ENCODE measurements around the gene CDH5. TPM values are rescaled to one million over a fixed set of nuclear protein-coding genes. Genes with fewer than 3 reads are reported as not detected.

The CDH5 gene, protein sequence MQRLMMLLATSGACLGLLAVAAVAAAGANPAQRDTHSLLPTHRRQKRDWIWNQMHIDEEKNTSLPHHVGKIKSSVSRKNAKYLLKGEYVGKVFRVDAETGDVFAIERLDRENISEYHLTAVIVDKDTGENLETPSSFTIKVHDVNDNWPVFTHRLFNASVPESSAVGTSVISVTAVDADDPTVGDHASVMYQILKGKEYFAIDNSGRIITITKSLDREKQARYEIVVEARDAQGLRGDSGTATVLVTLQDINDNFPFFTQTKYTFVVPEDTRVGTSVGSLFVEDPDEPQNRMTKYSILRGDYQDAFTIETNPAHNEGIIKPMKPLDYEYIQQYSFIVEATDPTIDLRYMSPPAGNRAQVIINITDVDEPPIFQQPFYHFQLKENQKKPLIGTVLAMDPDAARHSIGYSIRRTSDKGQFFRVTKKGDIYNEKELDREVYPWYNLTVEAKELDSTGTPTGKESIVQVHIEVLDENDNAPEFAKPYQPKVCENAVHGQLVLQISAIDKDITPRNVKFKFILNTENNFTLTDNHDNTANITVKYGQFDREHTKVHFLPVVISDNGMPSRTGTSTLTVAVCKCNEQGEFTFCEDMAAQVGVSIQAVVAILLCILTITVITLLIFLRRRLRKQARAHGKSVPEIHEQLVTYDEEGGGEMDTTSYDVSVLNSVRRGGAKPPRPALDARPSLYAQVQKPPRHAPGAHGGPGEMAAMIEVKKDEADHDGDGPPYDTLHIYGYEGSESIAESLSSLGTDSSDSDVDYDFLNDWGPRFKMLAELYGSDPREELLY
- 0.12 TPM for polyA plus RNA-seq (2013)

DNA sequence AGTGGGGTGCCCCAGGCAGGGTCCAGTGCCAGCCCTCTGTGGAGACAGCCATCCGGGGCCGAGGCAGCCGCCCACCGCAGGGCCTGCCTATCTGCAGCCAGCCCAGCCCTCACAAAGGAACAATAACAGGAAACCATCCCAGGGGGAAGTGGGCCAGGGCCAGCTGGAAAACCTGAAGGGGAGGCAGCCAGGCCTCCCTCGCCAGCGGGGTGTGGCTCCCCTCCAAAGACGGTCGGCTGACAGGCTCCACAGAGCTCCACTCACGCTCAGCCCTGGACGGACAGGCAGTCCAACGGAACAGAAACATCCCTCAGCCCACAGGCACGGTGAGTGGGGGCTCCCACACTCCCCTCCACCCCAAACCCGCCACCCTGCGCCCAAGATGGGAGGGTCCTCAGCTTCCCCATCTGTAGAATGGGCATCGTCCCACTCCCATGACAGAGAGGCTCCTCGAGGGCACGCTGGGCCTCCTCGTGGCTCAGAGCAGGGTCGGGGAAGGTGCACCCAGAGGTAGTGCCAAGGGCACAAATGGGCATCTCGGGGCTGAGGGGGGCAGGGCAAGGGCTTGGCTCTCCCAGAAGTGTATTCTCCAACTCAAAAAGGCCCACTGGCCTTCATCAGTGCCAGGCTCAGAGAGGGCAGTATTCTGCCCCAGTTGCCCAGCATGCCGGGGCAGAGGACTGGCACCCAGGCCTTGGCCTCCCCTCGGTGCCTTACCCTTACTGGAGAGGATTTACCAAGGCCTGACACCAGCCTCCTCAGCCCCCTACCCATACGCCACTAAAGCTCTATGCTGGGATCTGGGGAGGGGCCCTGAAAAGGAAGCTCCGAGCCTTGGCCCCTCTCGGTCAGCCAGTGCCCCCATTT is at the start of gene CDH5:
Gene CDH5 (plus strand): TSS at position 259 of the 867 bp plus-strand sequence. CDS start 12,647 bp downstream, outside the sequence.
- POLR2A ChIA-PET = interaction anchor here (0.5 kb wide), 1 partner anchor 86 kb away, joined by 3 read pairs; no protein-coding TSS in a partner anchor
- CTCF ChIA-PET = interaction anchor here (0.7 to 3.3 kb wide), 4 partner anchors 10 to 116 kb away, joined by 3 to 18 read pairs (median 4); no protein-coding TSS in a partner anchor
- H3K36me3 ChIP-seq (ENCODE audit: control insufficient read depth in 4 of 4, insufficient read depth in 4 of 4, low read length in 3 of 4) = no peaks in the 10 kb centered on the region
- H3K9me3 ChIP-seq (ENCODE audit: control extremely low read depth in 1 of 5, control insufficient read depth in 4 of 5, insufficient read depth in 2 of 5, low read depth in 1 of 5, low read length in 4 of 5) = no peaks in the 10 kb centered on the region
- peak in 1 of 3 donors; percentile 35 for DNase-seq
- H3K4me3 ChIP-seq (ENCODE audit: control insufficient read depth in 1 of 7, extremely low read depth in 1 of 7, insufficient read depth in 4 of 7, low read depth in 2 of 7, low read length in 6 of 7) = no peak within 1 kb of the TSS
- peaks cover 0 to 82% (median 58%) of the 10 kb centered on the region in 4 experiments for H3K4me1 ChIP-seq (ENCODE audit: control extremely low read depth in 1 of 4, control insufficient read depth in 4 of 4, insufficient read depth in 4 of 4, low read length in 3 of 4)
- no peaks in the 10 kb centered on the region for H3K27me3 ChIP-seq (replicated peaks in 2 of 5; ENCODE audit: control insufficient read depth in 4 of 5, insufficient read depth in 5 of 5, low read length in 4 of 5)
- 60% methylated on average over 20 of the region's 25 CpGs for WGBS (ENCODE audit: insufficient coverage)
- no peak within 1 kb of the TSS for H3K27ac ChIP-seq (ENCODE audit: insufficient read depth in 1 of 2, low read depth in 1 of 2, low read length in 2 of 2, poor library complexity in 1 of 2, severe bottlenecking in 2 of 2)

DNA sequence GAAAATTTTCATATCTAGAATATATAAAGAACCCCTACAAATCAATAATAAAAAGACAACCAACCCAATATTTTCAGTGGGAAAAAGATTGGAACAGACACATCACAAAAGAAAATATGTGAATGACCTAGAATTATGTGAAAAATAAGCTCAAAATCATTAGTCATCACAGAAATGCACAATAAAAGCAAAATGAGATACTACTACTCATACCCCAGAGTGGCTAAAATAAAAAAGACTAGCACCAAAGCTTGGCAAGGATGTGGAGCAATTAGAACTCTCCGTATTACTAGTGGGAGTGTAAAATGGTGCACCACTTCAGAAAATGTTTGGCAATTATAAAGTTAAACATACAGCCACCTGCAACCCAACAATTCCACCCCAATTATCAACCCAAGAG is 48.0 kb upstream of the CDH5 start:
- H3K4me3 ChIP-seq (ENCODE audit: control insufficient read depth in 1 of 7, extremely low read depth in 1 of 7, insufficient read depth in 4 of 7, low read depth in 2 of 7, low read length in 6 of 7) = no peak overlapping the region
- POLR2A ChIA-PET = no interaction called here
- H3K9me3 ChIP-seq (ENCODE audit: control extremely low read depth in 1 of 5, control insufficient read depth in 4 of 5, insufficient read depth in 2 of 5, low read depth in 1 of 5, low read length in 4 of 5) = no peaks in the 10 kb centered on the region
- H3K27me3 ChIP-seq (replicated peaks in 2 of 5; ENCODE audit: control insufficient read depth in 4 of 5, insufficient read depth in 5 of 5, low read length in 4 of 5) = peaks cover 0 to 9% (median 3%) of the 10 kb centered on the region in 5 experiments
- no peak overlapping the region for H3K27ac ChIP-seq (ENCODE audit: insufficient read depth in 1 of 2, low read depth in 1 of 2, low read length in 2 of 2, poor library complexity in 1 of 2, severe bottlenecking in 2 of 2)
- H3K36me3 ChIP-seq (ENCODE audit: control insufficient read depth in 4 of 4, insufficient read depth in 4 of 4, low read length in 3 of 4) = no peaks in the 10 kb centered on the region
- CTCF ChIA-PET = interaction anchor here (0.9 to 2.0 kb wide), 4 partner anchors 18 to 43 kb away, joined by 3 to 10 read pairs (median 4); no protein-coding TSS in a partner anchor
- no CpG with 5 or more reads among the region's 1 CpG for WGBS (ENCODE audit: insufficient coverage)
- no peaks in the 10 kb centered on the region for H3K4me1 ChIP-seq (ENCODE audit: control extremely low read depth in 1 of 4, control insufficient read depth in 4 of 4, insufficient read depth in 4 of 4, low read length in 3 of 4)
- DNase-seq = no peak

DNA sequence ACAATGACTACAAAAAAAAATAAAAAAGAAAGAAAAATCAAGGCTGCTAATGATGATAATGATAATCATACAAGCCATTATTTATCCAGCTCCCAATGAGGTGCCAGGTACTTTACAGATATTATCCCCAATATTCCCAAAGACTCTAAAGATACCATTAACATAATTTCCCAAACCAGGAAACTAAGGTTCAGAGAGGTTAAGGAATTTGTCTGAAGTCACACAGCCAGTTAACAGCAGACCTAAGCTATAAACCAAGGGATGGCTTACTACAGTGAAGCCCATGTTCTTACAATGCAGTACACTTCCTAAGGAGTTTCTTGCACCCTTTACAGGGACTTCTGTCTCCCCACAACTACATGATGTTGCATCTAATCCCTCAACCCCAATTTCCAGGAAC is 45.7 kb upstream of the CDH5 start:
- H3K27me3 ChIP-seq (replicated peaks in 2 of 5; ENCODE audit: control insufficient read depth in 4 of 5, insufficient read depth in 5 of 5, low read length in 4 of 5) = peaks cover 0 to 9% (median 4%) of the 10 kb centered on the region in 5 experiments
- no peak overlapping the region for H3K4me3 ChIP-seq (ENCODE audit: control insufficient read depth in 1 of 7, extremely low read depth in 1 of 7, insufficient read depth in 4 of 7, low read depth in 2 of 7, low read length in 6 of 7)
- no peak overlapping the region for H3K27ac ChIP-seq (ENCODE audit: insufficient read depth in 1 of 2, low read depth in 1 of 2, low read length in 2 of 2, poor library complexity in 1 of 2, severe bottlenecking in 2 of 2)
- POLR2A ChIA-PET = no interaction called here
- no peaks in the 10 kb centered on the region for H3K9me3 ChIP-seq (ENCODE audit: control extremely low read depth in 1 of 5, control insufficient read depth in 4 of 5, insufficient read depth in 2 of 5, low read depth in 1 of 5, low read length in 4 of 5)
- CTCF ChIA-PET = interaction anchor here (0.9 to 1.7 kb wide), 3 partner anchors 10 to 45 kb away, joined by 3 to 5 read pairs (median 3); no protein-coding TSS in a partner anchor
- no peaks in the 10 kb centered on the region for H3K36me3 ChIP-seq (ENCODE audit: control insufficient read depth in 4 of 4, insufficient read depth in 4 of 4, low read length in 3 of 4)
- DNase-seq = no peak
- H3K4me1 ChIP-seq (ENCODE audit: control extremely low read depth in 1 of 4, control insufficient read depth in 4 of 4, insufficient read depth in 4 of 4, low read length in 3 of 4) = no peaks in the 10 kb centered on the region

DNA sequence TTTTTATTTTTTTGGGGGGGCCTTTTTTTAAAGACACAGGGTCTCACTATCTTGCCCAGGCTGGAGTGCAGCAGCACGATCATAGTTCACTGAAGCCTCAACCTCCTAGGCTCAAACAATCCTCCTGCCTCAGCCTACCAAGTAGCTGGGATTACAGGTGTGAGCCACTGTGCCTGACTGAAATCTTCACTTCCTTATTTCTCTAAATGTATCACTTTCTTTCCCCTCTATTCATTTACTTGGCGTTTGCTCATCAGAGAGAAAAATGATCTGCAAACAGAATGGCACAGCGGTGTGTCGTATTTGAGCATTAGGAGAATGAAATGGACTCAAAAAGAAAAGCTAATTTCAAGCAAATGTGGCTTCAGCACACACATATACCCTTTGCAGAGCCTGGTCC is 44.3 kb upstream of the CDH5 start:
- Histone ChIP-seq H3K4me3 (ENCODE audit: control insufficient read depth in 1 of 7, extremely low read depth in 1 of 7, insufficient read depth in 4 of 7, low read depth in 2 of 7, low read length in 6 of 7) (no peak overlapping the region), H3K27me3 (replicated peaks in 2 of 5; ENCODE audit: control insufficient read depth in 4 of 5, insufficient read depth in 5 of 5, low read length in 4 of 5) (peaks cover 0 to 9% (median 5%) of the 10 kb centered on the region in 5 experiments), H3K27ac (ENCODE audit: insufficient read depth in 1 of 2, low read depth in 1 of 2, low read length in 2 of 2, poor library complexity in 1 of 2, severe bottlenecking in 2 of 2) (no peak overlapping the region), H3K4me1 (ENCODE audit: control extremely low read depth in 1 of 4, control insufficient read depth in 4 of 4, insufficient read depth in 4 of 4, low read length in 3 of 4) (no peaks in the 10 kb centered on the region), H3K36me3 (ENCODE audit: control insufficient read depth in 4 of 4, insufficient read depth in 4 of 4, low read length in 3 of 4) (no peaks in the 10 kb centered on the region), H3K9me3 (ENCODE audit: control extremely low read depth in 1 of 5, control insufficient read depth in 4 of 5, insufficient read depth in 2 of 5, low read depth in 1 of 5, low read length in 4 of 5) (no peaks in the 10 kb centered on the region)
- POLR2A ChIA-PET = no interaction called here
- 82% methylated on average over 2 of the region's 4 CpGs for WGBS (ENCODE audit: insufficient coverage)
- DNase-seq = no peak
- CTCF ChIA-PET = interaction anchor here (0.9 to 1.7 kb wide), 2 partner anchors 20 to 47 kb away, joined by 4 to 5 read pairs; no protein-coding TSS in a partner anchor

DNA sequence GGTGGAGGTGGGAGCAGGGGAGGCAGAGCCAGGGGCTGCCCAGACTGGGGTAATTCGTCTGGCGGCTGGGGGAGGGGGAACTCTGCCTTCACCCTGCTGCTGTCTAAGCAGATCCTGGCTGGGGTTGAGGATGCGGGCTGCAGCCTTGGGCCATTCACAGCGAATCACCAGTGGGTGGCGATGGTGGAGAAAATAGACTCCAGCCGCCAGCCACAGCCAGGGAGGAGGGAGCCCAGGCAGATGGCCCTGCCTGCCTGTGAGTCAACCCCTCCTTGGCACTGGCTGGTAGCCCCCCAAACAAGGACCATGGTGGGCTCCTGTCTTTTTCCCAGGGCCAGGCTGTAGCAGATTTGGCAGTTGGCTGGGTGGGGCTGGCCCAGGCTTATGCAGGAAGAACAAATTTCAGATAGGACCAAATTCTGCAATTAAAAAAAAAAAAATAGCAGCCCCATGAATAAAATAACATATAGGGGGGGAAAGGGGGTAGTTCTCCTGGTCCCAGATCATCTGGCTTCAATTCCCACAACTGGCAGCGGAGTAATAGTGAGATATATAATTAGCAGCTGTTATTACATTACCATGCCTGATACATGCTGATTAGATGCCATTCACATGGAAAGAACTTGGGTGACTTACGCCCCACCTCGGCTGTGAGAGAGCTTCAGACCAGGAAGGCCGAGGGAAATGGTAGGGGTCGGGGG is 41.5 kb upstream of the CDH5 start:
- no peaks in the 10 kb centered on the region for H3K9me3 ChIP-seq (ENCODE audit: control extremely low read depth in 1 of 5, control insufficient read depth in 4 of 5, insufficient read depth in 2 of 5, low read depth in 1 of 5, low read length in 4 of 5)
- H3K4me1 ChIP-seq (ENCODE audit: control extremely low read depth in 1 of 4, control insufficient read depth in 4 of 4, insufficient read depth in 4 of 4, low read length in 3 of 4) = no peaks in the 10 kb centered on the region
- peak; percentile 15 to 27 (median 21) for DNase-seq
- no peak overlapping the region for H3K4me3 ChIP-seq (ENCODE audit: control insufficient read depth in 1 of 7, extremely low read depth in 1 of 7, insufficient read depth in 4 of 7, low read depth in 2 of 7, low read length in 6 of 7)
- H3K36me3 ChIP-seq (ENCODE audit: control insufficient read depth in 4 of 4, insufficient read depth in 4 of 4, low read length in 3 of 4) = no peaks in the 10 kb centered on the region
- ChIA-PET POLR2A (no interaction called here), CTCF (interaction anchor here (0.9 to 2.5 kb wide), 2 partner anchors 9 to 10 kb away, joined by 3 to 6 read pairs; no protein-coding TSS in a partner anchor)
- H3K27ac ChIP-seq (ENCODE audit: insufficient read depth in 1 of 2, low read depth in 1 of 2, low read length in 2 of 2, poor library complexity in 1 of 2, severe bottlenecking in 2 of 2) = no peak overlapping the region
- H3K27me3 ChIP-seq (replicated peaks in 2 of 5; ENCODE audit: control insufficient read depth in 4 of 5, insufficient read depth in 5 of 5, low read length in 4 of 5) = peaks cover 0 to 9% (median 2%) of the 10 kb centered on the region in 5 experiments
- WGBS (ENCODE audit: insufficient coverage) = 74% methylated on average over 3 of the region's 11 CpGs

DNA sequence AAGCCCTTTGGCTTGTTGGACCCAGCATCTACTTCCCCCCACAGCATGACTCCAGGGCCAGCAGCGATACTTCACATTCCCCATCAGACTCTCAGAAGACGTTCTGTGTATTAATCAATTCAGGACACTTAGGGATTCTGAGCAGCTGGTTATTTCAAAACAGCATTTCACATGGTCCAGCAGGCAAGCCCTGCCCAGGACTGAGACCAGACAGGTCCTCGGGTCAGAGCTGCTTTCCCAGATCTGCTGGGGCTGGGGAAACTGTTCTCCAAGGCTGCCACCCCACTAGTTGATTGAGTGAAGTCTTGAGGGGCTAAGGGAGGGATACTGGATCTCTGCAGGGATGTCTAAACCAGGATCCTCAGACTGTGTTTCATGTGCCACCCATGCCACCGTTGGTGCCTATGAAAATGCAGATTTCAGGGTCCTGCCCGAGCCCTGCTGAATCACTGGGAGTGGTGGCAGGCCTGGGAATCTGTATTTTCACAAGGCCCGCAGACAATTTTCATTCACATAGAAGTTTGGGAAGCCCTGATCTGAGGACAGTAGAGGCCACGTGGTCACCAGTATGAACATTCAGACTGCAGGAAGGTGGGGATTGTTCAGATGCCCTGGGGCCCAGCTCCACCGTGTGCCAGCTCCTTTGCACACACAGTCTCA is 40.6 kb upstream of the CDH5 start:
- CTCF ChIA-PET = interaction anchor here (2.5 kb wide), 1 partner anchor 11 kb away, joined by 6 read pairs; no protein-coding TSS in a partner anchor
- Histone ChIP-seq H3K9me3 (ENCODE audit: control extremely low read depth in 1 of 5, control insufficient read depth in 4 of 5, insufficient read depth in 2 of 5, low read depth in 1 of 5, low read length in 4 of 5) (no peaks in the 10 kb centered on the region), H3K4me3 (ENCODE audit: control insufficient read depth in 1 of 7, extremely low read depth in 1 of 7, insufficient read depth in 4 of 7, low read depth in 2 of 7, low read length in 6 of 7) (no peak overlapping the region), H3K27me3 (replicated peaks in 2 of 5; ENCODE audit: control insufficient read depth in 4 of 5, insufficient read depth in 5 of 5, low read length in 4 of 5) (peaks cover 0 to 7% (median 2%) of the 10 kb centered on the region in 5 experiments), H3K4me1 (ENCODE audit: control extremely low read depth in 1 of 4, control insufficient read depth in 4 of 4, insufficient read depth in 4 of 4, low read length in 3 of 4) (no peaks in the 10 kb centered on the region), H3K27ac (ENCODE audit: insufficient read depth in 1 of 2, low read depth in 1 of 2, low read length in 2 of 2, poor library complexity in 1 of 2, severe bottlenecking in 2 of 2) (no peak overlapping the region), H3K36me3 (ENCODE audit: control insufficient read depth in 4 of 4, insufficient read depth in 4 of 4, low read length in 3 of 4) (no peaks in the 10 kb centered on the region)
- WGBS (ENCODE audit: insufficient coverage) = 98% methylated on average over 8 of the region's 8 CpGs
- POLR2A ChIA-PET = no interaction called here
- DNase-seq = no peak
